KMS-11 (cell line): ENCODE results near the gene GSTM3.
A peak's percentile ranks its signal among the peaks of the same experiment; 100 is the strongest.

Experiments used
- H2AFZ ChIP-seq: fragments of 200-600 bp; sonication (generic); 2 replicates; pipeline ENCODE4 v1.6.1; 2016; ENCODE audit warnings: antibody characterized with exemption, mixed run types, low read depth
- H3K27ac ChIP-seq: fragments of 200-600 bp; sonication (generic); 2 replicates; pipeline ENCODE4 v1.6.1; 2016; ENCODE audit warnings: mild to moderate bottlenecking, mixed run types
- H3K27me3 ChIP-seq: fragments of 200-600 bp; sonication (generic); 2 replicates; pipeline ENCODE4 v1.6.1; 2017; ENCODE audit warnings: mild to moderate bottlenecking, low read depth, mixed run types, moderate library complexity; ENCODE audit not compliant: insufficient read depth
- H3K36me3 ChIP-seq: fragments of 200-600 bp; sonication (generic); 2 replicates; pipeline ENCODE4 v1.6.1; 2017; ENCODE audit warnings: mild to moderate bottlenecking, mixed run types; ENCODE audit not compliant: insufficient read depth
- H3K4me1 ChIP-seq: fragments of 200-600 bp; sonication (generic); 2 replicates; pipeline ENCODE4 v1.6.1; 2016; ENCODE audit warnings: mild to moderate bottlenecking, low read depth, mixed run types; ENCODE audit not compliant: poor library complexity, severe bottlenecking
- H3K4me2 ChIP-seq: fragments of 200-600 bp; sonication (generic); 2 replicates; pipeline ENCODE4 v1.7.0; 2016; ENCODE audit warnings: mild to moderate bottlenecking, mixed run types
- H3K4me3 ChIP-seq: fragments of 200-600 bp; sonication (generic); IDR thresholded peaks from 2 replicates; pipeline ENCODE4 v1.6.1; 2017; ENCODE audit warnings: low read depth, low read length, mixed read lengths; ENCODE audit not compliant: insufficient read depth
- H3K79me2 ChIP-seq: fragments of 200-600 bp; sonication (generic); 2 replicates; pipeline ENCODE4 v1.6.1; 2016; ENCODE audit warnings: low read depth, mixed run types; ENCODE audit not compliant: insufficient read depth
- H3K9ac ChIP-seq: fragments of 200-600 bp; sonication (generic); 2 replicates; pipeline ENCODE4 v1.6.1; 2016; ENCODE audit warnings: mild to moderate bottlenecking, mixed run types
- H4K20me1 ChIP-seq: fragments of 200-600 bp; sonication (generic); 2 replicates; pipeline ENCODE4 v1.6.1; 2016; ENCODE audit warnings: mild to moderate bottlenecking, mixed run types; ENCODE audit not compliant: insufficient read depth
- TF ChIP-seq, protein P1 (sequence below): fragments of 200-600 bp; sonication (generic); conservative IDR thresholded peaks from 2 replicates; pipeline ENCODE4 v1.6.1; 2017; ENCODE audit warnings: low read depth, mild to moderate bottlenecking, antibody characterized with exemption, low read length, moderate library complexity, mixed read lengths

Gene GSTM3

DNA sequence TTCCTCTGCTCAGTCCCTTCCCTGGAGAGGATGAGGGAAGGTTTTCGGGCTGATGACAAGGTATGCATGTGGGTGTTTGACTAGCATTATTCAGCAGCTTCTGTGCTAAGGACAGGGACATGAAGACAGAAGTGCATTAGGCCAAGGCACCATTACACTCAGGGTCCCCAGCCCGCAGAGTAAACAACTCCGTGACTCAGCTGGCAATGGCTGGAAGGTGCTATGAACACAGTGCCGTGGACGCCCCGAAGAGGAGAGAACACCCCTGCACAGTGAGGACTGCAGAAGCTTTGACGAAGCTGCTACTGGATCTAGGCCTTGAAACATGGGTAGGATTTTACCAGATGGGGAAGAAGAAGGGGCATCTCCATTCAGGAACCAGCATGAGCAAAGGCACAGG lies 36.6 kb upstream of the GSTM3 start:
- Histone ChIP-seq H3K79me2 (no peaks in the 10 kb centered on the region), H3K36me3 (no peaks in the 10 kb centered on the region), H2AFZ (peak overlapping the region; percentile 58), H3K27ac (no peak overlapping the region), H3K9ac (no peak overlapping the region), H3K27me3 (no peaks in the 10 kb centered on the region), H3K4me1 (peaks cover 20% of the 10 kb centered on the region), H4K20me1 (no peaks in the 10 kb centered on the region), H3K4me3 (no peak overlapping the region), H3K4me2 (no peak overlapping the region)
- TF ChIP-seq, protein P1, sequence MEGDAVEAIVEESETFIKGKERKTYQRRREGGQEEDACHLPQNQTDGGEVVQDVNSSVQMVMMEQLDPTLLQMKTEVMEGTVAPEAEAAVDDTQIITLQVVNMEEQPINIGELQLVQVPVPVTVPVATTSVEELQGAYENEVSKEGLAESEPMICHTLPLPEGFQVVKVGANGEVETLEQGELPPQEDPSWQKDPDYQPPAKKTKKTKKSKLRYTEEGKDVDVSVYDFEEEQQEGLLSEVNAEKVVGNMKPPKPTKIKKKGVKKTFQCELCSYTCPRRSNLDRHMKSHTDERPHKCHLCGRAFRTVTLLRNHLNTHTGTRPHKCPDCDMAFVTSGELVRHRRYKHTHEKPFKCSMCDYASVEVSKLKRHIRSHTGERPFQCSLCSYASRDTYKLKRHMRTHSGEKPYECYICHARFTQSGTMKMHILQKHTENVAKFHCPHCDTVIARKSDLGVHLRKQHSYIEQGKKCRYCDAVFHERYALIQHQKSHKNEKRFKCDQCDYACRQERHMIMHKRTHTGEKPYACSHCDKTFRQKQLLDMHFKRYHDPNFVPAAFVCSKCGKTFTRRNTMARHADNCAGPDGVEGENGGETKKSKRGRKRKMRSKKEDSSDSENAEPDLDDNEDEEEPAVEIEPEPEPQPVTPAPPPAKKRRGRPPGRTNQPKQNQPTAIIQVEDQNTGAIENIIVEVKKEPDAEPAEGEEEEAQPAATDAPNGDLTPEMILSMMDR: no peak

DNA sequence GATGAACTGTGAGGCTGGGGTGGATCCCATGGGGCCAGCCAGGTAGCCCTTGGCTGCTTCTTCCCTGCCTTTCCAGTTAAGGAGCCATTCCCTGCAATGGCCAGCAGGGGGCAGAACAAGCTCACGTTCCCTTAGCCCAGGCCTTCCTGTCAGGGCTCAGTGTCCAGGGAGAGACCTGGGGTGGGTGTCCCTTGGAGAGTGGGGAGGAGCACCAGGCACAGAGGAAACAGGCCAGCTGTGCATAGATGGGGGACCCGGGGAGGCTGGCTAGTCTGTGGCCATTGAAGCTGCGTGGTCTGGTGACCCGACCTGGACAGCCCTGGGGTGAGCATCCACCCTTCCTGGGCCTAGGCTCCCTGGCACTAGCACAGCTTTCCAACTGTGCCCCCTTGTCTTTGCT lies 36.1 kb upstream of the GSTM3 start:
- H3K9ac ChIP-seq: no peak overlapping the region
- no peaks in the 10 kb centered on the region for H3K36me3 ChIP-seq
- no peaks in the 10 kb centered on the region for H4K20me1 ChIP-seq
- peak overlapping the region; percentile 58 for H2AFZ ChIP-seq
- H3K27ac ChIP-seq: no peak overlapping the region
- H3K4me3 ChIP-seq: no peak overlapping the region
- H3K4me1 ChIP-seq: peaks cover 20% of the 10 kb centered on the region
- no peak overlapping the region for H3K4me2 ChIP-seq
- TF ChIP-seq, protein P1: peak; percentile 100
- H3K79me2 ChIP-seq: no peaks in the 10 kb centered on the region
- H3K27me3 ChIP-seq: no peaks in the 10 kb centered on the region

DNA sequence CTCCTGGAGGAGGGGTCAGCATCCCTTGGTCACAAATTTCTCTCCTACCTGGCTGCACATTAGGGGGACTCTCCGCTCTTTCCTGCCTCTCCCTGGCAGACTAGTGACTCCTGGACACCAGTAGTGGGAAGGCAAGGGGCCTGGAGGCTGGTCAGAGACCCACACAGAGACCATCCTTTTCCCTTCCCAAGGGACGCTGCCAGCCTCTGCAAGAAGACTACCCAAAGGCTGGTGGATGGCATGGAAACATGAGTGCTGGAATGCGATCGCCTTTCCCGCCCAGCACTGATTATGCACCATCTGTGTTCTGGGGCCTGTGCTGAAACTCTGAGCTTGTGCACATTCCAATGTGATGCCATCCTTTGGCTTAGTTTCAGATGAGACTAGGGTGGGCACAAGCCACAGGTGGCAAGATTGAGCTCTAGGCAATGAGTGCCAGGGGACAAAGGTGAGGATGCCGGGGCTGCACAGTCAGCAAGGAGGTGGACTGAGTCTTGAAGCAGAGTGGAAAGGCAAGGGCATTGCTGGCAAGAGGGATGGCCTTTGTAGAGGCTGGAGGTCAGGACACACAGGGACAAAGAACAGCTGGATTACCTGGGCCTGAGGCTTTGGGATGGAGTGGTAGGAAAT lies 35.5 kb upstream of the GSTM3 start:
- TF ChIP-seq, protein P1: no peak
- Histone ChIP-seq H2AFZ (no peak overlapping the region), H3K27me3 (no peaks in the 10 kb centered on the region)

DNA sequence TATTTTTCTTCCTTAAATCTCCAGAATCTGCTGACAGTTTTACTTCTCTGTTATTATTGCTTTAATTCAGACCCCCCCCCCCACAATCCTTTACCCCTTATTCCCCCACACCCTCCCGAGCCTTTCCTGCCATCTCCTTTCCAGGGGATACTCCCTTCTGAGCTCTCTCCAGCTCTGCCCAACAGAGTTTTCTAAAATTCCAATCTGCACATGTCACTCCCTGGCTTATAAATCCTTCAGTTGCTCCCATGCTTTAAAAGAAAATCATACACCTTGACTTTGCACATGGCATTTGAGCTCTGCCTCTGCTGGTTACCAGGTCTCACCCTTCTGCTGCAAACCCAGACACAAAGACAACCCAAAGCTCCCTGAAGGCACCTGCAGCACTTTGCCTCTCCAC lies 34.6 kb upstream of the GSTM3 start:
- H3K4me2 ChIP-seq: no peak overlapping the region
- H3K9ac ChIP-seq: no peak overlapping the region
- no peak overlapping the region for H2AFZ ChIP-seq
- TF ChIP-seq, protein P1: no peak
- H3K4me3 ChIP-seq: no peak overlapping the region
- H3K27me3 ChIP-seq: no peaks in the 10 kb centered on the region
- H3K27ac ChIP-seq: no peak overlapping the region
- no peaks in the 10 kb centered on the region for H4K20me1 ChIP-seq
- H3K79me2 ChIP-seq: no peaks in the 10 kb centered on the region
- H3K36me3 ChIP-seq: no peaks in the 10 kb centered on the region
- peaks cover 20% of the 10 kb centered on the region for H3K4me1 ChIP-seq

More for the DNA sequence above, 35.5 kb upstream of the GSTM3 start:
- Histone ChIP-seq H3K4me2 (no peak overlapping the region), H4K20me1 (no peaks in the 10 kb centered on the region), H3K79me2 (no peaks in the 10 kb centered on the region), H3K4me1 (peaks cover 20% of the 10 kb centered on the region), H3K36me3 (no peaks in the 10 kb centered on the region), H3K9ac (no peak overlapping the region), H3K4me3 (no peak overlapping the region), H3K27ac (no peak overlapping the region)
